ENCODE results near the gene ANKRD29.
"Not testable (repeated sequence)": the region's sequence is repeated elsewhere in the genome, so short reads cannot be mapped to it uniquely, and the experiment has no call there.

Gene ANKRD29

DNA sequence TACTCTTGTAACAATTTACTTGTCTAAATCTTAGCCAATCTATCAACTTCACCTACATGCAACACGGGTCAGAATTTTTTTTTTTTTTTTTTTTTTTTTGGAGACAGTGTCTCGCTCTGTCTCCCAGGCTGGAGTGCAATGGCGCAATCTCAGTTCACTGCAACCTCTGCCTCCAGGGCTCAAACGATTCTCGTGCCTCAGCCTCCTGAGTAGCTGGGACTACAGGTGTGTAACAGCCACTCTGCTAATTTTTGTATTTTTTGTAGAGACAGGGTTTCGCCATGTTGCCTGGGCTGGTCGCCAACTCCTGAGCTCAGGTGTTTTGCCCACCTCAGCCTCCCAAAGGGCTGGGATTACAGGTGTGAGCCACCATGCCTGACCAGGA is 49.6 kb downstream of the ANKRD29 start:
- not testable (repeated sequence) for FAIRE-seq

DNA sequence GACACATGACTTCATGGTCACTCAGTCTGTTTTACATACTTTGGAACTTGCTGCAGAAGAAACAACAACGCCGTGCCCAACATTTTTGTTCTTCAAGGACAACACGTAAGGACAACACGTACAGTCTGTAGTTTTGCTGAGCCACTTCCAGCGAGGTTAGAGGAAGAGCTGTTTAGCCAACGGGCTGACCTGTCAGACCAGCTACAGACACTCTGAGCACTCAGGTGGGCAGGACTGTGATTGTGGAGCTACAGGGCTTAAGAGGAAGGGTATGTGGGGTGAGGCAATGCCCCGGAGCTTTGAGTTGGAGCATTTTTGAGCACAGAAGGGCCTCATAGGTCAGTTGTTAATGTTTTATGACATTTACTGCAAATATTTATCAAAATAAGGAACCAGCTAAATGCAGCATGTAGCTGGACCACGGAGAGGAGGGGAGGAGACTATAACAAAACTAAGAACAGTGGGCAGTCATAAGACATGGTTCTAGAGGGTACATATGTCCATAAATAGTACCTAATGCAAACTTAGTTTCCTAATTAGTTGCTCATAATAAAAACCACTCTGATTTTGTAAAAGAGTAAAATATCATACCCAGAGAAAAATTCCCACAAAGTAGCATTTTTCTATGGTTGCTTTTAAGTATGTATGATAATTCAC is 50.1 kb downstream of the ANKRD29 start:
- no peak for FAIRE-seq

DNA sequence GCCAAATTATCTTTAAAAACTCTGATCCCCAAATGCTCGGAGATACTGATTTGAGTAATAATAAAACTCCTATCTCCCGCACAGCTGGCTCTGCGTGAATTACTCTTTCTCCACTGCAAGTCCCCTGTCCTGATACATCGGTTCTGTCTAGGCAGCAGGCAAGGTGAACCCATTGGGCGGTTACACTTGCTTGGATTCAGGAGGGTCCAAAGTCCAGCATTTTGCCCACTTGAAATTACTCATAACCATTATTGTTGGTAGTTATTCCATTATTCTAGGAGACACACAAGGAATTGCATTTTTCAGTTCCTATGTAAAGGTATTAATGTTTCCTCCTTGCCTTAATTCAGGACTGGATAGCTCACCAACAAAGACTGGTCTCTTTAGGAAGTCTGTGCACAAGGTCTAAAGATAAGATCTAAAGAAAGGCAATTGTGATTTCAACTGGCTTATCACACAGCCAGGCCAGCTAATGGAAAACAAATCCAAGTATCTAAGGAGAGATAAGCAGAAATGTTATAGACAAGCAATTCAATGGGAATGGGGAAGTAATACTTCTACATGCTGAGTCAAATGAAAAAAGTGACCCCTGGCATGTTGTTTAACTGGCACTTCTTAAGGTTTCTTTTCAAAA is 53.2 kb downstream of the ANKRD29 start:
- FAIRE-seq: no peak

DNA sequence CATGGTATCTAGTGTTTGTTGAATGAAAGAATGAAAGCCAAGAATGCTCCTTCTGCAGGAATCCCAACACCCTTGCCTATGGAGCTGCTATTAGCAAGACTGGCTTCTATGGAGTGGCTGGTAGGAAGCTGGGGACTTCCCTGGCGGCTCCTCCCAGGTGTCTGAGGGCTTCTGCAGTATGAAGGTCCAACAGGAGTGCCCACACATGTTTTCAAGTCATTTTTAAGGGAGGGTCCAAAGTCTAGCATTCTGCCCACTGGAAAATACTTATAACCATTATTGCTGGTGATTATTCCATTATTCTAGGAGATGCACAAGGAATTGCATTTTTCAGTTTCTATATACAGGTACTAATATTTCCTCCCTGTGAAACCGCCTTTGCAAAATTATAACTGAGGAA is 54.5 kb downstream of the ANKRD29 start:
- FAIRE-seq: no peak

DNA sequence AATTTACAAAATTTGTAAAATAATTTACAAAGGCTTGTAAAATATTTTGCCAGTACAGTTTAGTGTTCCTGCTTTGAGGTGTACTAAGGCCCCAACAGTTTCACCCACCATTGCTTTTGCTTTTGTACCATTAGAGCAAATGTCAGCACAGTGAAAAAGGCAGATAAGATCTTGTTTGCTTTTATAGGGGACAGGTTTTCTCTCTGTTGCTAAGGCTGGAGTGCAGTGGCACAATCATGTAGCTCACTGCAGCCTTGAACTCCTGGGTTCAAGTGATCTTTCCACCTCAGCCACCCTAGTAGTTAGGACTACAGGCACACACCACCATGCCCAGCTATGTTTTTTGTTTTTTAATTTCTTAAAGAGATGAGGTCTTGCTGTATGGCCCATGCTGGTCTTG is 56.8 kb downstream of the ANKRD29 start:
- no peak for FAIRE-seq

DNA sequence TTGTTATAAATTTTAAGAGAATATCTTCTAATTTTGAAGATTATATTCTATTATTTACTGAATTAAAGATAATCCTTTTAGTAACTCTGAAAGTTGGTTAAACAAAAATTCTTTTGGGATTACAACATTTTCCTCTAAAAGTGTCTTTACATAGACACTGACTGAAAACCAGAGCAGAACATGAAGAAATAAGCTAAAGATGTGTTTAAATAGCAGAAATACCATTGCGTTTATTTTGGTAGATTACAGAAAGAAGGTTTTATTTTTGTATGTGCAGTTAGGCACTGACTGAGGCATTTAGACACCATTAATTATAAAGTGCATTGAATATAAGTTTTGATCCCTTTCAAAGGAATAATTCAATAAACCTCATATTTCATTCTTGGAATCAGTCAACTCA is 62.9 kb downstream of the ANKRD29 start:
- no peak for FAIRE-seq

DNA sequence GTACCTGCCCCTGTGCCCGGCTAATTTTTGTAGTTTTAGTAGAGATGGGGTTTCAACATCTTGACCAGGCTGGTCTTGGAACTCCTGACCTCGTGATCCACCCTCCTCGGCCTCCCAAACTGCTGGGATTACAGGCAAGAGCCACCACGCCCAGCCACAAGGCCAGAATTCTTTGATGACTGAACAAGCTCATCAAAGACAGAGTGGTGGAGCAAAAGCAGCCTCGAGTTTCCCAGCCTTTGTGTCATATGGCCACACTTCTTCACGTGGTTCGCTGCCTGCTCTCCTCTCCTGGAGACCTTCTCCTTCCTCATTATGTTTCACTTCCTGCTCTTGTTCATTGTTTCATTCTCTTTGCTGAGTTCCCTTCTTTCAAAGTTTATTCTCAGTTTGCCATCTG is 66.5 kb downstream of the ANKRD29 start:
- FAIRE-seq: no peak

DNA sequence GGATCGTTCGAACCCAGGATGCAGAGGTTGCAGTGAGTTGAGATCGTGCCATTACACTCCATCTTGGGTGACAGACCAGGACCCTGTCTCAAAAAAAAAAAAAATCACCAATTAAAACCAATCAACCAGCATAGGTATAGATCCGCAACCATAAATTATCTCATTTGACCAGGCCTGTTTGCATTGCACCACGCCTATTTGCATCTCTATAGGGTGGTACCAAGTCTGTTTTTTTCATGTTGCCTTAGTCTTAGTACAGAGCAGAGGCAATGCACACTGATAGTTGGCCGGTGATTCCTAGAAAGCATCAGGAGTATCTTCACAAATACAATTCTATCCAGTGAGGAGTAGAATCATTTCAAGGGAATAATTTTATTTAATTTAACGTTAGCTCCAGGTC is 67.1 kb downstream of the ANKRD29 start:
- FAIRE-seq: no peak

DNA sequence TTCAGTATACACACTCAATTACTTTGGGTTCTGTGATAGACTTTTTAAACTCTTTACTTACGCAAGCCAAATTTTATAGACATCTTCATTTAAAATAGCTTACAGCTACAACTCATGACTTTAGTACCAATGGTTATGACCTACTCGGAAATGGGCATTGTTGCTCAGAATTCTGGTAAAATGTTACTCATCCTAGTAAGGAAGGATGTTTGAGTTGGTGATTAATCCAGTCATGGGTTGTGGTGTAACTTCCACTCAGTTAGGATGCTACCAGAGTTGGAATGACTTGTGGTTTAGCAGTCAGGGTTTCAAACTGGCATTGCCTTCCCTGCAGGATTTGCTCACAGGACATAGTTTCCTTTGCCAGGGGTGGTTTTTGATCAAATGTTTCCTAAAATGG is 69.0 kb downstream of the ANKRD29 start:
- FAIRE-seq: no peak

DNA sequence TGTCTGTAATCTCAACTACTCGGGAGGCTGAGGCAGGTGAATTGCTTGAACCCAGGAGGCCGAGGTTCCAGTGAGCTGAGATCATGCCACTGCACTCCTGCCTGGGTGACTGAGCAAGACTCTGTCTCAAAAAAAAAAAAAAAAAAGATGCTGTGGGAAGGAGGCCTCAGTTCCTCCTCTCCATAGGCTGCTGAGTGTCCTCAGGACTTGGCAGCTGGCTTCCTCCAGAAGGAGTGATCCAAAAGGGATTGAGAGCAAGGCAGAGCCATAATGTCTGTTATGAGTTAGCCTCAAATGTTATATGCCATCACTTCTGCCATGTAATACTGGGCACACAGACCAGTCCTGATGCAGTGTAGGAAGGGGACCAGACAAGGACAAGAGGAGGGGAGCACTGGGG is 69.8 kb downstream of the ANKRD29 start:
- no peak for FAIRE-seq

DNA sequence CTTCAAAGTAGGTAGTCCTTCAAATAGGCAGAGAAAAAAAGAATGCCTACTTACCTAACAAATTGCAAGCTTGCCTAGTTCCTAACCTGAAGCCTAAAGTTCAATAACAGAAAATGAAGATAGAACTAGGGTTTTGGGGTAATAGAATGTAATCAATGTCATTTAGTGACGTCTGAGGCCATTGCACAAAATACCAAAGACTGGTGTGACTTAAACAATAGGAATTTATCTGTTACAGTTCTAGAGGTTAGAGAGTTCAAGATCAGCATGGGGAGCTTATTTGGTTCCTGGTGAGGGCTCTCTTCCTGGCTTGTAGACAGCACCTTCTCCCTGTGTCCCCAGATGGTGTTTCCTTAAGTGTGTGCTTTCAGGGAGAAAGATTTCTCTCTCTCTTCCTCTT is 71.7 kb downstream of the ANKRD29 start:
- no peak for FAIRE-seq

DNA sequence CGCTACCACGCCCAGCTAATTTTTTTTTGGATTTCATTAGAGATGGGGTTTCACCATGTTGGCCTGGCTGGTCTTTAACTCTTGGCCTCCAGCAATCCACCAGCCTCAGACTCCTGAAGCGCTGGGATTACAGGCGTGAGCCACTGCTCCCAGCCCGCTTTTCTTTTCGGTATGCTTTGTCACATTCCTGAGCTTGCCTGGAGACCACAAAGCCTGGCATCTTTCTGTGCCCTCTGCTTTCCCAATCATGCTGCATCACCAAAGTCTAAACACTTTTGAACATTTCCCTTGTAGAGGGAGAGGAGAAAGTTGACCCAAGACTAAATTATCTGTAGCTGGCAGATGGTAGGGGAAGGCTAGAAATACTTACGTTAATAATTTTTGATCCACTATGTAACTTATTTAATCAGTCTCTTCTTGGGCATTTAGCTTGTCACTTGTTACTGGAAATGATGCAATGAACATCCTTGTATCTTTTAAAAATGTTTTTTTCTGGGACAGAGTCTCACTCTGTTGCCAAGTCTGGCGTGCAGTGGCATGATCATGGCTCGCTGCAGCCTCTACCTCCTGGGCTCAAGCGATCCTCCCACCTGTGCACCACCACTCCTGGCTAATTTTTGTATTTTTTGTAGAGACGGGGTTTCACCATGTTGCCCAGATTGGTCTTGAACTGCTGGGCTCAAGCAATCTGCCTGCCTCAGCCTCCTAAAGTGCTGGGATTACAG is 73.7 kb downstream of the ANKRD29 start:
- no peak for FAIRE-seq

DNA sequence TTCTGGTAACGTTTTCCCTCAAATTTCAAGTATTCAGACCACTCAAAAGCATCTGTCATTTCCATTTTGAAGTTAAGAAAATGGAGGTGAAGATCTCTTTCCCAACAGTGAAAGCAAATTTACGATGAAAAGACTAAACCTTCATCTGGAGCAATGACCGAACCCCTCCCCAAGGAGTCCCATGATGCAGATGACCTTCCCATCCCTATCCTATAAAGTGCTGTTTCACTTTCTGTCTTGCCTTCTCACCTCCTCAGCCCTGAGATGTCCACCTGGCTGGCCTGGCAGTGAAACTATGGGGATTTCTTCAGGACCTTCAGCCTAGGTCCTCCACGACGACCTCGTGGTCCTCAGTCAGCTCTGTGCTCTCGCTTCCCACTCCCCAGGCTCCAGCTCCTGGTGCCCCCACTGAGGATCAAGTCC is 75.5 kb downstream of the ANKRD29 start:
- FAIRE-seq: no peak

DNA sequence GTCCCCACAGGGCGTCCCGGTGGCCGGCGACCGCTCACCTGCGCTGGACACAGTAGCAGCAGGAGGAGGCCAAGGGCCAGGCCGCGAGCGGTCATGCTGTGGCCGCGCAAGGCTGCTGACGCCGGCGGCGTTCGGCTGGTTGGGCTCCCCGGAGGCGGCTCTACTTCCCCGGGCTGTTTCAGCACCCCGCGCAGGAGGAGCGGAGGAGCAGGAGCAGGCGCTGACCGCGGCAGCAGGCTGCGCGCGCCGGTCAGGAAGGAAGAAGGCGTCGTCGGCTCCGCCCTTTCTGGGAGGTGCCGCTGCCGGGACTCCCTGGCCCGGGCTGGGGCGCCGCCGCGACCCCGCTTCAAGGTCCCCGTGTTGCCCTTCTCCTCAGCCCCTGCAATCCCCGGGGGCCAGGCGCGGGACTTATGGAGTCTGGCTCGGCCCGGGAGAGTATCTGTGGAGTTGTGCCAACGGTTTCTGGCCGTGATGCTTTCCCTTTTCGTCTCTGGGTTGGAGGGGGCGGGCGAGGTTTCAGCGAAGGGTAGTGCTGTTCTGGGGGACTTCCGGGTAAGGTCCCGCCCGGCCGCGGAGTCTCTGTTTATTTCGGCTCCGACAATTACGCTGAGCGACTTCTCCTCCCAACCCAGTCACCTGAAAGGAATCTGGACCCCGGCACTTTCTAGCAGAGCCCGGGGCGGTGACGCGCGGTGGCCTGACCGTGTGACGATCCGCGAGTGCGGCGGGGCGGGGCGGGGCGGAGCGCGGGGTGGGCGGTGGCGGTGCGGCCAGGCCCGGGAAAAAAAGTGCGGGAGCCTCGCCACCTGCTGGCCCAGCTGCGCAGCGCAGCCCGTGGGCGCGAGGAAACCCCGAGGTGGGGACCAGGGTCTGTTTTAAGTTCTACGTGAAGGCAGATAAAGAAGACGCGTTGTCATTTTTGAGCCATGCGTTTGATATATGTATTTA is 76.2 kb downstream of the ANKRD29 start, which contains the start of gene NPC1:
TSS of gene NPC1 (minus strand) at position 258 of the 948 bp plus-strand sequence. CDS start at position 95, 163 bp downstream.
- FAIRE-seq: no peak

DNA sequence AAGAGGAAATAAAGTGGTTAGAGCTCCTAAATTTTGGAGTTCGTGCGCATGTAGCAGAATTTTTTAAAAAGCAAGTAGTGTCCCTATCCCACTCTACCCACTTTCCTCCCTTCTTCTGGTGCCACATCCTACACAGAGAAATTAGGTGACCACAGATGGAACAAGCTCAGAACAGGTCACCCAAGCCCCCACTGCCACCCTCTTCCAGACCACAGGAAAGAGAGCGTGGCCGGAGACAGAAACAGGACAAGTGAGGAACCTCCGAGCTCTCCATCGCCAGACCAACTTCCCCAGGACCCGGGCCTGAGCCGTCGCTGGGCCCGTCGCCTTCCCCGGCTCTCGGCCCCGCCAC is 76.8 kb downstream of the ANKRD29 start:
- FAIRE-seq: no peak

DNA sequence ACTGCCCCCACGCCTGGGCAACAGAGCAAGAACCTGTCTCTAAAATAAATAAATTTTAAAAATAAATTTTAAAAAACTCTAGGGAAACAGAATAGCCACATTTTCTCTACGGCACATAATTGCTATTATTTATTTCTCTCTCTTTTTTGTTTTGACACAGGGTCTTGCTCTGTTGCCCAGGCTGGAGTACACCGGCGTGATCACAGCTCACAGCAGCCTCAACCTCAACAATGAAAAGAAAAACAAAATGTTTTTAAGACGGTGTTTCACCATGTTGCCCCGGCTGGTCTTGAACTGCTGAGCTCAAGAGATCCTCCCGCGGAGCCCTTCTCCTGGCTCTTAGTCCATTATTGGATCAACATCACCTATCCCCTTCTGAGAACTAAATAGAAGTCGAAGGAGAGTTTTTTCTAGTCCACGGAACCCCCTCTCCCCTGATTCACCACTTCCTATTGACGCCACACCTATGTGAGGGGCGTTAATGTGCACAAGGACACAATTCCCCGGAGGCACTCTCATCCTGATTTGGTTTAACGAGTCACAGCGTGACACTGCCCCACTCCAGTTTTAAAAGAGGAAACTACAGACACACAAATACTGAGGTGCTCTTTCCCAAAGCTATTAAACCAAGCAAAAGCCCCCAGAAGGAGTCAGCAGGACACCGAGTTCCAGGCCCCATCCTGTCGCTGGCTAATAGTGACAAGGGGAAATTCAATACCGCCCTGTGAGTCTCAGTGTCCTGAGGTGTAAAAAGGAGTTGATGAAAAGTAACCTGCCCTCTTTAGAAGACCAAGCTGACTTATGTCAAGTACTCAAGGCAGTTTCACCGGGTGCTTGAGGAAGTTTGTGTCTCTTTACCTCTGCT is 77.5 kb downstream of the ANKRD29 start:
- no peak for FAIRE-seq

DNA sequence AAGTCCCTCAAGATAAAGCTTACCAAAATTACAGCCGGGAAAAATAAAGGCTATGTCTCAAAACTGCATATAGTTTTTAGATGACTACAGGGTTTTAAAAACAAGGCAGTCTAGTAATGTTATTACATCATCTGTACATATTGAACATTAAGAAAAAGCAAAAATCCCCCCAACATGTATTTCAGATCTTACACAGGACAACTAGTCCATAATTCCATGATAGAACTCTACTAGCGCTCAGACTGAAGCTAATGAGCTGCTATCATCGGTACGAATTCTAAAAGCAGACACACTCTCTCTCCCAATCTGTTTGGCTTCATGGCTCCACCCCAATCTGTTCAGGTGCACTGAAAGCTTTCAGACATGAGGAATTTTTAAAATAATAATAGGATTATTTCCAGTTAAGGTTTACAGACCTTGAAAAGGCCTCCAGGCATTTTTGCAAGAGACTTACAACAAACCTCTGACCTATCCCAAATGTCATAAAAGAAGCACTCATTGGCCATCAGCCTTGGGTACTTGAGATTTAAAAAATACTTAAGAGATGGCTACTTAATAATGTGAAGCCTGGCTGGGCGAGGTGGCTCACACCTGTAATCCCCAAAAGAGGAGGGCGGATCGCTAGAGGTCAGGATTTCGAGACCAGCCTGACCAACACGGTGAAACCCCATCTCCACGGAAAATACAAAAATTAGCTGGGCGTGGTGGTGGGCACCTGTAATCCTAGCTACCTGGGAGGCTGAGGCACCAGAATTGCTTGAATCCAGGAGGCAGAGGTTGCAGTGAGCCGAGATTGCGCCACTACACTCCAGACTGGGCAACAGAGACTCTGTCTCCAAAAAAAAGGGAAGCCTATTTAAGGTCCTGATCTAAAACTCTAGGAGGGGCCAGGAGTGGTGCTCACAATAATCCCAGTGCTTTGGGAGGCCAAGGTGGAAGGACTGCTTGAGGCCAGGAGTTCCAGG is 78.4 kb downstream of the ANKRD29 start:
- FAIRE-seq: no peak

DNA sequence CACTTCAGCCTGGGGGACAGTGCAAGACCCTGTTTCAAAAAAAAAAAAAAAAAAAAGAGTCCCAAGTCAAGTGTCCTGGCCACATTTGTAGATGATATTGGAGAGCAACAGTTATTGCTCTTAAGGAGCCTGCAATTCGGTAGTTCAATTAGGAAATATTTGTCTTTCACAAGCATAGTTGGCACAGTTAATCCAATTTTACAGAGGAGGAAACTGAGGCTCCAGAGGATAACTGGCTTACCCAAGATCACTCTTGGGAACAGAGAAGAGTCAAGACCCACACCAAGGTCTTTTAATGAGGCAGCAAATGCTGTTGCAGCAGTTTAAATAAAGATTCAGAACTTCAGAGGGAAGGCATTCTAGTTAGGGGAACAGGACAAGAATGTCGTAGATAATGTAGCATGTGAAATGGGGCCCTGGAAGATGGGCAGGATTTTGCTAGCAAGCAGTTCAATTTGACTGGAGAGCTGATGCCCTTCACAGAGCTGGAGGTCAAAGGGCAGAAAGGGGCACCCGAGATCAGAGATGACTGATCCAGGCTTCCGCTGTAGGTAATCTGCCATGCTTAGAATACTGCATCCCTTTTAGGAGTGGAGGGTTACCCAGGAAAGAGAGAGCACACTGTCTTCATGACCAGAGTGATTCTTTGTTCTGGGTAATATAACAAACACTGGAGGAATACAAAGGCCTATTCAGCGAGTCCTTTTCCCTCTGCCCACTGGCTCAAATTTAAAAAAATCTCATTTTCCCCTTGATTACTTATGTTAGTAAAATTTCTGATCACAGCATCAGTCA is 79.4 kb downstream of the ANKRD29 start:
- FAIRE-seq: no peak

DNA sequence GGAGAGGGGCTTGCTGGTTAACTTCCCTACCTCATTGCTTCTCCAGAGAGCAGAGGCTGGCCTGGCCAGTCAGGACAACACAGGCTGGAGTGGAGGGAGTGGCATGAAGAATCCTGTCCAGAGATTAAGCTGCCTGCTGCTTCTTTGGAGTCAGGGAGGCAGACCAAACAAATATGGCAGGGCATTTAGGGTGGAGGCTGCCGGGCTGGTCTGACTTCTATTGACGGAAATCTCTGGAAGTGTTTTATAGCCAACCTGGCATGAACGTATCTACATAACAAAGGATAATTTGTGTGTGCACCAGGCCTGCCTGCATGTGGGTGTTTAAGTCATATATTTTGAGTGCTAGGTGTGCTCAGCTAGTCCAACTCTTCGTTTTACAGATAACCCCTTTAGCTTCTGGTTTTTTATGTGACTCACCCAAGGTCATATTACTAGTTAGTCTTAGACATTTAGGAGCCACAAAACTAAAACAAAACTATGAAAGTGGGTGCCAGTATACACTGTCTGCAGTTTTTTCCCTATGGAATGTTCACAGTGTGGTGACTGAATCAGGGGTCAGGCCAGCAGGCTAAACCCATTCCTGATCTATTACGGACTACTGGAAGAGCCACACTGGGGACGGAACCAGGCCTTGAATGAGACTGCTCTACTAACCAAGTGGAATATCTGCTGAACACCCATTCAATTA is 81.9 kb downstream of the ANKRD29 start:
- FAIRE-seq: no peak
